ENCODE measurements around the gene SPATA24.

SPATA24 gene

GRCh38 chr5:139396691-139397090, 7.2 kb downstream of the SPATA24 start (continued):
- no peak for TF ChIP-seq PATZ1 (CRISPR knock-in tag; IDR thresholded peaks at IDR 0.05; ENCODE audit: borderline replicate concordance)

- peak; percentile 30 for ATAC-seq
- no peak for TF ChIP-seq ESRRG (CRISPR knock-in tag; IDR thresholded peaks at IDR 0.05)
- no peak for TF ChIP-seq PPARA (CRISPR knock-in tag; IDR thresholded peaks at IDR 0.05; ENCODE audit: borderline replicate concordance)
- TF ChIP-seq PATZ1 (CRISPR knock-in tag; IDR thresholded peaks at IDR 0.05; ENCODE audit: borderline replicate concordance), result no peak
- no peak for TF ChIP-seq ZC3H10 (CRISPR knock-in tag; IDR thresholded peaks at IDR 0.05)
- TF ChIP-seq RARB (CRISPR knock-in tag; IDR thresholded peaks at IDR 0.05), result no peak
- TF ChIP-seq TSHZ2 (CRISPR knock-in tag; IDR thresholded peaks at IDR 0.05), result no peak
- no peak for TF ChIP-seq ZNF8 (CRISPR knock-in tag; IDR thresholded peaks at IDR 0.05)
- no peak for TF ChIP-seq BACH2 (CRISPR knock-in tag; IDR thresholded peaks at IDR 0.05; ENCODE audit: borderline replicate concordance)
- TF ChIP-seq ZFP3 (CRISPR knock-in tag; IDR thresholded peaks at IDR 0.05), result no peak
- no peak for TF ChIP-seq ZNF70 (CRISPR knock-in tag; IDR thresholded peaks at IDR 0.05)
- TF ChIP-seq ARNTL (CRISPR knock-in tag; IDR thresholded peaks at IDR 0.05; ENCODE audit: borderline replicate concordance, low read depth), result no peak
Measured at GRCh38 chr5:139395844-139396640, 7.8 kb downstream of the SPATA24 start.

GRCh38 chr5:139394654-139395566, 9.0 kb downstream of the SPATA24 start, which contains the start of gene PROB1:
Gene PROB1 (minus strand): TSS chr5:139395104. CDS start chr5:139395081, 23 bp downstream.
- TF ChIP-seq ZFP30 (CRISPR knock-in tag; IDR thresholded peaks at IDR 0.05) (no peak), ISL1 (CRISPR knock-in tag; IDR thresholded peaks at IDR 0.05) (no peak), PPARA (CRISPR knock-in tag; IDR thresholded peaks at IDR 0.05; ENCODE audit: borderline replicate concordance) (no peak), CREB5 (CRISPR knock-in tag; IDR thresholded peaks at IDR 0.05; ENCODE audit: low read depth) (no peak), ARNTL (CRISPR knock-in tag; IDR thresholded peaks at IDR 0.05; ENCODE audit: borderline replicate concordance, low read depth) (no peak), CSDC2 (CRISPR knock-in tag; IDR thresholded peaks at IDR 0.05) (no peak), OSR1 (CRISPR knock-in tag; IDR thresholded peaks at IDR 0.05) (no peak)
- ATAC-seq, result no peak

- ATAC-seq, result peak; percentile 64
- no peak for TF ChIP-seq PATZ1 (CRISPR knock-in tag; IDR thresholded peaks at IDR 0.05; ENCODE audit: borderline replicate concordance)
- TF ChIP-seq GLIS3 (CRISPR knock-in tag; IDR thresholded peaks at IDR 0.05), result no peak
- no peak for TF ChIP-seq ZFP30 (CRISPR knock-in tag; IDR thresholded peaks at IDR 0.05)
- TF ChIP-seq RARB (CRISPR knock-in tag; IDR thresholded peaks at IDR 0.05), result no peak
- no peak for TF ChIP-seq ZNF70 (CRISPR knock-in tag; IDR thresholded peaks at IDR 0.05)
- TF ChIP-seq ISL1 (CRISPR knock-in tag; IDR thresholded peaks at IDR 0.05), result no peak
- no peak for TF ChIP-seq ZFP3 (CRISPR knock-in tag; IDR thresholded peaks at IDR 0.05)
- no peak for TF ChIP-seq OSR1 (CRISPR knock-in tag; IDR thresholded peaks at IDR 0.05)
- no peak for TF ChIP-seq CSRNP3 (CRISPR knock-in tag; IDR thresholded peaks at IDR 0.05)
- TF ChIP-seq ARNTL (CRISPR knock-in tag; IDR thresholded peaks at IDR 0.05; ENCODE audit: borderline replicate concordance, low read depth), result no peak
- no peak for TF ChIP-seq ESRRG (CRISPR knock-in tag; IDR thresholded peaks at IDR 0.05)
- no peak for TF ChIP-seq ZC3H10 (CRISPR knock-in tag; IDR thresholded peaks at IDR 0.05)
- TF ChIP-seq TCF4 (CRISPR knock-in tag; IDR thresholded peaks at IDR 0.05; ENCODE audit: borderline replicate concordance), result no peak
- TF ChIP-seq BACH2 (CRISPR knock-in tag; IDR thresholded peaks at IDR 0.05; ENCODE audit: borderline replicate concordance), result no peak
Measured at GRCh38 chr5:139394123-139394653, 9.7 kb downstream of the SPATA24 start.

All from SK-N-SH treated with all-trans-retinoic acid at 6 μM for 48 hours (cell line).